Epithelial cell of esophagus (primary cell): ENCODE results near the gene SCN2B.
A peak's percentile ranks its signal among the peaks of the same experiment; 100 is the strongest.

Experiments used
- DNase-seq: peaks from one replicate; pipeline ENCODE4 v3.0.0; 2010; ENCODE audit warnings: low read depth
- H3K4me3 ChIP-seq: 2 replicates; pipeline ENCODE4 v1.5.1; 2011; ENCODE audit warnings: mild to moderate bottlenecking, low read length, control low read depth
- TF ChIP-seq, protein P1 (sequence below): IDR thresholded peaks from 2 replicates; pipeline ENCODE4 v1.5.1; 2011; ENCODE audit warnings: low read depth, mild to moderate bottlenecking, low read length, control low read depth, inconsistent platforms; ENCODE audit not compliant: insufficient read depth; ENCODE audit errors: missing control alignments

Gene SCN2B

DNA sequence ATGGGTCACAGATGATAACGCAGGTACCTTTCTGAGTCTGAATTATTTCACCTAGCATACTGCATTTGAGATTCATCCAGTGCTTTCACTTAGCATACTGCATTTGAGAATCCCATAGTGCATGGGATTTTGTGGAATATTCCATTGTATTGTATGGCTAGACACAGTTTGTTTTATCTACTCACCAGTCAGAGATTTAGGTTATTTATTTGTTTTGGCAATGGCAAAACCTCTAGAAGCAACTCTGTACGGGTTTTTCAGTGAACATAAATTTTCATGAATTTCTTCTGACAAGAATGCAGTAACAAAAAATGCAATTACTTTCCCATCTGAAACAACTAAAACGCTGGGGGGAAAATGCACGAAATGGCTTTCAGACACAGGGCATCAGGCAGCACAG, 48.1 kb downstream of the SCN2B start:
- no peak for DNase-seq
- no peak overlapping the region for H3K4me3 ChIP-seq
- TF ChIP-seq, protein P1, sequence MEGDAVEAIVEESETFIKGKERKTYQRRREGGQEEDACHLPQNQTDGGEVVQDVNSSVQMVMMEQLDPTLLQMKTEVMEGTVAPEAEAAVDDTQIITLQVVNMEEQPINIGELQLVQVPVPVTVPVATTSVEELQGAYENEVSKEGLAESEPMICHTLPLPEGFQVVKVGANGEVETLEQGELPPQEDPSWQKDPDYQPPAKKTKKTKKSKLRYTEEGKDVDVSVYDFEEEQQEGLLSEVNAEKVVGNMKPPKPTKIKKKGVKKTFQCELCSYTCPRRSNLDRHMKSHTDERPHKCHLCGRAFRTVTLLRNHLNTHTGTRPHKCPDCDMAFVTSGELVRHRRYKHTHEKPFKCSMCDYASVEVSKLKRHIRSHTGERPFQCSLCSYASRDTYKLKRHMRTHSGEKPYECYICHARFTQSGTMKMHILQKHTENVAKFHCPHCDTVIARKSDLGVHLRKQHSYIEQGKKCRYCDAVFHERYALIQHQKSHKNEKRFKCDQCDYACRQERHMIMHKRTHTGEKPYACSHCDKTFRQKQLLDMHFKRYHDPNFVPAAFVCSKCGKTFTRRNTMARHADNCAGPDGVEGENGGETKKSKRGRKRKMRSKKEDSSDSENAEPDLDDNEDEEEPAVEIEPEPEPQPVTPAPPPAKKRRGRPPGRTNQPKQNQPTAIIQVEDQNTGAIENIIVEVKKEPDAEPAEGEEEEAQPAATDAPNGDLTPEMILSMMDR = no peak

DNA sequence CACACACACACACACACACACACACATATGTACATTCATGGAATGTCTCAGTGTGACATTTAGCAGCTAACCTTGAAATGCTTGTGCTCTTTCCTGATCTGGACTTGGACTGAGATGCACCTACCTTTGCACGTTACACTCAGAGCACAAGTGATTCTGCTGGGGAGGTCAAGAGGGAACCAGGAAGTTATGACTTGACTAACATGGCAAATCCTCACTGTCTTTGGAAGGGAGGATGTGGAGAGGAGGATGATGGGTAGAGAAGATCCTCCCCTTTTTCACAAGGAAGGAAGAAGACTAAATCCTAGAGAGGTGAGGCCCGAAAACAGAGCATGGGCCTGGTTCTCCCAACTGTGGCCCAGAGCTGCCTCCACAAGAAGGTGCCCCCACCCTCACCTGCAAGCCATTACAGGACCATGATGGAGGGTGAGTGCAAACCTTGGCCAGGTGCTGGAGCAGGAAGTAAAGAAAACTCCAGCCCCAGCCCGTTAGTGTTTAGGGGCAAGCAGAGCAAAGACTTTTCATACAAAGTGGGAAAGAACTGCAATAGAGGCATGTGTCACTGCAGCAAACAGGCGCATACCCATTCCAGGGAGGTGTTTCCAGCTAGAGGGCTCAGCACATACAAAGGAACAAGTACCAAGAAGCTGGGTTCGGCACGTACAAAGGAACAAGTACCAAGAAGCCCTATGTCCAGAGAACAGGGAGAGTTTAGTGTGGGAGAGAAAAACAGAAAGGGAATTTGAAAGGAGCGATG, 50.2 kb downstream of the SCN2B start:
- no peak overlapping the region for H3K4me3 ChIP-seq
- DNase-seq = peak; percentile 52
- TF ChIP-seq, protein P1 = no peak

DNA sequence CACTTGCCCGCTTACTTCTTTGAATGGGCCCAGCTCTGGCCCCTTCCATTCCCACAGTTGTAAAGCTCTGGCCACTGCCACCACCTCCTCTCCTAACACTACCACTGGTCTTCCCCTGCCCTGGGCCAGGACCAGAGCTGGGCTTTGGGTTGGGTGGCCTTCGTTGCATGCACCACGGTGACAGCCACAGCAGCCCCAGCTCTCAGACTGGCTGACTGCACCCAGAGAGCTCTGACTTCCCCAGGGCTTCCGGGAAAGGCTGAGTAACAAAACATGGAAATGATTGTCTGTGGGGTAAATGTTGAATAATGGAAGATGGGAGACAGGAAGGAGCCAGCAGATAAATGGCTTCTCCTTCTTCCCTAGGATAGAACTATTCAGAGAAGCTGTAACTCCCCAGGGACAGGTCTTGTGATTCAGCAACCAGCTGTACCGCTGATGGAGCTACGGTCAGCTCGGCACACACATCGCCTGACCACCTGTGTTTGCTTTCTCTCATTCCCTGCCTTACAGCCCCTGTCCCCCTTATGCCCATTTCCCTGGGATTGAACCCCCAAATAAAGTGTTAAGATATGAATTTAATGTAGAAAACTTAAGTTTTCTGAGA, 51.4 kb downstream of the SCN2B start:
- H3K4me3 ChIP-seq = no peak overlapping the region
- TF ChIP-seq, protein P1 = no peak
- DNase-seq = no peak

DNA sequence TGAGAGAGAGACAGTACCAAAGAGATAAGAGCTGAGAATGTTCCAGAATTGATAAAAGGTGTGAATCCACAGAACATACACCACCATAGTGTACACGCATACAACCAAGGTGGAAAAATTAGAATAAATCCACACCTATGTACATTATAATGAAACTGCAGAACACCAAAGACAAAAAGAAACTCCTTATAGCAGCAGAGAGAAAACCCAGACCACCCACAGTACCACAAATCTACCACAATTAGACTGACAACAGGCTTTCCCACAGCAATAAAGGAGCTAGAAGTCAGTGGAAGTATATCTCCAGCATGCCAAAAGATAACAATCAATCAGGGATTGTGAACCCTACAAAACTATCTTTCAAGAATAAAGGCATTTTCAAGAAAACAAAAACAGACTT, 55.6 kb downstream of the SCN2B start:
- no peak overlapping the region for H3K4me3 ChIP-seq
- DNase-seq = no peak
- TF ChIP-seq, protein P1 = no peak

DNA sequence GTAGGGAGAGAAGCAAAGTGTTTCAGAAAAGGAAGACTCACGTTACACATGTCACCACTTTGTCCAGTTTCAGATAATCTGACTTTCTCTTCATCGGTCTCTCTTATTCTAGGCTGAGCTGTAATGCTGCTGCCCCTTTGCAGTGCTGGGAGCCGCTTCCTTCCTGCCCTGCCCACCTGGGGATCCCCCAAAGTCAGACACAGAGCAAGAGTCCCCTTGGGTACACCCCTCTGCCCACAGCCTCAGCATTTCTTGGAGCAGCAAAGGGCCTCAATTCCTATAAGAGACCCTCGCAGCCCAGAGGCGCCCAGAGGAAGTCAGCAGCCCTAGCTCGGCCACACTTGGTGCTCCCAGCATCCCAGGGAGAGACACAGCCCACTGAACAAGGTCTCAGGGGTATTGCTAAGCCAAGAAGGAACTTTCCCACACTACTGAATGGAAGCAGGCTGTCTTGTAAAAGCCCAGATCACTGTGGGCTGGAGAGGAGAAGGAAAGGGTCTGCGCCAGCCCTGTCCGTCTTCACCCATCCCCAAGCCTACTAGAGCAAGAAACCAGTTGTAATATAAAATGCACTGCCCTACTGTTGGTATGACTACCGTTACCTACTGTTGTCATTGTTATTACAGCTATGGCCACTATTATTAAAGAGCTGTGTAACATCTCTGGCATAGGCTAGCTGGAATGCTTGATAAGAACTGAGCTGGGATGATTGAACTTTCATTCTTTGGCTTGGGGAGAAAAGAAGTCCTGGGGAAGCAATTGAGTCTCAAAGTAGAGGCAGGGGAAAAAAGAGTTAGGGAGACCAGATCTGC, 58.4 kb downstream of the SCN2B start:
- TF ChIP-seq, protein P1 = no peak
- H3K4me3 ChIP-seq = no peak overlapping the region
- DNase-seq = no peak

DNA sequence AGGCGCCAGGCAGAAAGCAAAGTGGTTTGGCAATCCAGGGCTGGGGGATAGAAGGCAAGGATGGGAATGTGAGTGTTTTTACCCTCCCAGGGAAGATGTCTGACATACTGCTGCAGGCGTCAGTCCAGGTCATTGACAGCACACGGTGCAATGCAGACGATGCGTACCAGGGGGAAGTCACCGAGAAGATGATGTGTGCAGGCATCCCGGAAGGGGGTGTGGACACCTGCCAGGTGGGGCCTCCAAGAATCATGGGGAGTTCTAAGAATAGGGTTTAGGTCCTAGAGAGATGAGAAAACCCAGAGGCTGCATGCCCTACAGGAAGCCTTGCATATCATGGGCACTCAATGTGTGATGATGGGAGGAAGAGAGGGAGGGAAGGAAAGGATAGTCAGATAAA, 61.4 kb downstream of the SCN2B start:
- TF ChIP-seq, protein P1 = no peak
- DNase-seq = no peak
- H3K4me3 ChIP-seq = no peak overlapping the region
